TTC549 (cell line): ENCODE measurements around the gene TRAF1.

Experiments
- FAIRE-seq: peaks from 2 replicates; lab custom pipeline; 2012; peaks lifted over from hg19 to GRCh38; lab: Jason Lieb, UNC

TRAF1 gene

DNA sequence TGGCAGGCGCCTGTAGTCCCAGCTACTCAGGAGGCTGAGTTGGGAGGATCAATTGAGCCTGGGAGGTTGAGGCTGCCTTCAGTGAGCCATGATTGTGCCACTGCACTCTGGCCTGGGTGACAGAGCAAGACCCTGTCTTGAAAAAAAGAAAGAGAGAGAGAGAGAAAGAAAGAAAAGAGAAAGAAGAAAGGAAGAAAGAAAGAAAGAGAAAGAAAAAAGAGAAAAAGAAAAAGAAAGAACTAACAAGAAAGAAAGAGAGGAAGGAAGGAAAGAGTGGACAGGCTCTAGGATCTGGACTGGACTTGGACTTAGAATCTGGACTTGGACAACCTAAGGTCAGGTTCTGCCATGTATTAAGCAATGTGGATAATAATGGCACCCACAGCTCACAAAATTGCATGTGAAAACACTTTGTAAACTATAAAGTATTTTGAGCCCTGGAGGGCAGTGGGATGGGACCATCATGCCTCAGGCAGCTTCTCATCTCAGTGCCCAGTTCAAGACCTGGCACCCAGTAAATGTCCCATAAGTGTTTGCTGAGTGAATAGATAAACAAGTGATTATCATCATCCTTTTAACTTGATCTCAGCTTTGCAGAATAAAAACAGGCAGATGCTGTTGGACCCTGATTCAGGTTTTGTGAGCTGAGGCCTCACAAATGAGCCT is 36.9 kb downstream of the TRAF1 start:
- no peak for FAIRE-seq

DNA sequence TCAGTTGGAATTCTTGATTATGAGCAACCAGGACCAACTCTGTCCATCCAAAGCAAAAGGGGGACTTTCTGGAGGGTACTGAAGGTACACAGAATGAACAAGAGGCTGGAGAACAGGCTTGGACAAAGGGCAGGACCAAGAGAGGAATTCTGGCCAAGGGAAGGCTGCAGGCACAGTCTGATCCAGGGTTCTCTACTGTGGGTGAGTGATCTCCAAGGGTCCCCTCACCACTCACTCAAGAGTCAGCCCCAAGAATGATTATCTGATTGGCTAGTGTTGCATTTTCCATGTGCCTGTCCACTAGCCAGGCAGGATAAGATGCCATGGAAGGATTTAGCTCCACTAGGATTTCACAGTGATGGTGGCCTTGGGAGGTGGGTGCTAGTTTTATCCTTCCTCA is 38.0 kb downstream of the TRAF1 start:
- no peak for FAIRE-seq

DNA sequence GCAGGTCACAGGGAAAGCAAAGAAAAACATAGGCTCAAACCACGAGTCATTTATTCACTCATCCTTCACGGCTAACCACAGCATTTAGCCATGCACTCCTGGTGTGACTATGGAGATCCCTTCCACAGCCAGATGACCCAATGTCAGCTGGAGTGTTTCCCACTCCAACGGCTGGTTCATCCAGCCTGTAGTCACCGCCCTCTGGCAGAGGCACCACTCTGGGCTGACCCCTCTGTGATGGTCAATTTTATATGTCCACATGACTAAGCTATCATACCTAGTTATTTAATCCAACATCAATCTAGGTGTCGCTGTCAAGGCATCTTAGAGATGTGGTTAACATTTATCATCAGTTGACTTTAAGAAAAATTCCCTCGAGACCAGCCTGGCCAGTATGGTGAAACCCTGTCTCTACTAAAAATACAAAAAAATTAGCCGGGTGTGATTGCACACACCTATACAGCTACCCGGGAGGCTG is 40.1 kb downstream of the TRAF1 start:
- no peak for FAIRE-seq

GRCh38 chr9:120885958-120886357 is 40.6 kb downstream of the TRAF1 start:
- FAIRE-seq, result no peak

DNA sequence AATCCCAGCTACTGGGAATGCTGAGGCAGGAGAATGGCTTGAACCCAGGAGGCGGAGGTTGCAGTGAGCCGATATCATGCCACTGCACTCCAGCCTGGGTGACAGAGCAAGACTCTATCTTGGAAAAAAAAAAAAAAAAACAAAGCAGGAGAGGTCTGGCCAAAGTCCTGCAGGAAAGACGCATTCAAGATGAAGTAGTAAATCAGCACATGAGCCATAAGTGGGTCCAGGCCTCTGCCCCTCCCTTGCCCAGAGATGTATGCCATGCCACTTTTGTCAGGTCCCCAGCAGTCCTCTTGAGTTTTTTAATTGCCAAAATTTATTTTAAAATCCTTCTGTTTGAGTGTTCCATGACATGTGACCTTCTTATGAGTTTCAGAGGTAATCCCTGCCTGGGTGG is 41.1 kb downstream of the TRAF1 start:
- FAIRE-seq, result no peak

DNA sequence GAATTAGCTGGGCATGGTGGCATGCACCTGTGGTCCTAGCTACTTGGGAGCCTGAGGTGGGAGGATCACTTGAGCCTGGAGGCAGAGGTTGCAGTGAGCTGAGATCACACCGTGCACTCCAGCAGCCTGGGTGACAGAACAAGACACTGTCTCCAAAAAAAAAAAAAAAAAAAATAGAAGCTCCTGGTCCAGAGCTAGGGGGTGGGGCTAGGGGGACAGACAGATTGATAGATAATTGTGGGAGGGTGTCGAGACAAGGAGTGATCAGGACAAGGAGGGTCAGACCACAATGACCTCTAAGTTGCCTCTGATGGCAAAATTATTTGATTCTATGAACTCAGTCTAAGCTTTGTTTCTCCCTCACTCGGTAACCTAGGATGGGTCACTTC is 43.0 kb downstream of the TRAF1 start:
- FAIRE-seq, result no peak

- FAIRE-seq, result no peak
These were observed 43.5 kb downstream of the TRAF1 start for GRCh38 chr9:120882935-120883607.

GRCh38 chr9:120879446-120879845 is 47.1 kb downstream of the TRAF1 start:
- no peak for FAIRE-seq

DNA sequence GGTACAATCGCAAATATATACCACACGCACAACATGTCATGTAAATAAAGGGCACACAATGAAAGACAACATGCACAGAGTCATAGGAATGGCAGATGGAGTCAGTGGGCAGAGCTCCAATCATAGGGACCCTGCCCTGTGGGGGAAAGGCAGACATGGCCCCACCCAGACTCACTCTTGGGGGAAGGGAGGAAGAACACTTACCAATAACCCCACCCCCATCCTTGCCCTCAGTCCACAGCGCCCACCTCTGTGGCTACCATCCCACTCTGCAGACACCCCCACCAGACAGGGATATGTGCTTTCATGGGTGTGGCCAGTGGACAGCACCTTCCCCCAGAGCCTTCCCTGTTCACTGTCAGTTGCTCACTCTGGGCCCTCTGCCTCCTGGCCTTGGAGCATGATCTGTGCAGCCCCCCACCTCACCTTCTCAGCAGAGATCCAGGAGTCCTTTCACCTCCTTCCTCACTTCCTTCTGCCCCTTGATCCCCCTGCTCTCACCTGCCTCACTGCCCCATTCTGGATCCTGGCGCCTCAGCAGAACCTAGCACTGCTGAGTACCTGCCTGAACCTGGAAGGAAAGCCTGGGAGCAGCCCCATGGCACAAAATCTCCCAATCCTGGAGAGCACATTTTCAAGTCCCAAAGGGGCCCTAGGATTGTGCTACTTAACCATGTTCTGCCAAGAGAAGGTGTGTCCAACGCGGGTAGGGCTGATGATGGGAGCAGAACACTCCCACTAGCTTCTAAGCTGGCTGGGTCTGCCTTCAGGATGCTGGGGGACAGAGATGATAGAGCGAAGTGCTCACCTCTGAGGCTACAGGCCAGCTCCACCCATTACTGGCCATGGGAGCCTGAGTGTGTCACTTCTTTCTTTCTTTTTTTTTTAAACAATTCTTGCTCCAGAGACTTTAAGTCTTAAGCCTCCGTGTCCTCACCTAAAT is 48.1 kb downstream of the TRAF1 start:
- no peak for FAIRE-seq

DNA sequence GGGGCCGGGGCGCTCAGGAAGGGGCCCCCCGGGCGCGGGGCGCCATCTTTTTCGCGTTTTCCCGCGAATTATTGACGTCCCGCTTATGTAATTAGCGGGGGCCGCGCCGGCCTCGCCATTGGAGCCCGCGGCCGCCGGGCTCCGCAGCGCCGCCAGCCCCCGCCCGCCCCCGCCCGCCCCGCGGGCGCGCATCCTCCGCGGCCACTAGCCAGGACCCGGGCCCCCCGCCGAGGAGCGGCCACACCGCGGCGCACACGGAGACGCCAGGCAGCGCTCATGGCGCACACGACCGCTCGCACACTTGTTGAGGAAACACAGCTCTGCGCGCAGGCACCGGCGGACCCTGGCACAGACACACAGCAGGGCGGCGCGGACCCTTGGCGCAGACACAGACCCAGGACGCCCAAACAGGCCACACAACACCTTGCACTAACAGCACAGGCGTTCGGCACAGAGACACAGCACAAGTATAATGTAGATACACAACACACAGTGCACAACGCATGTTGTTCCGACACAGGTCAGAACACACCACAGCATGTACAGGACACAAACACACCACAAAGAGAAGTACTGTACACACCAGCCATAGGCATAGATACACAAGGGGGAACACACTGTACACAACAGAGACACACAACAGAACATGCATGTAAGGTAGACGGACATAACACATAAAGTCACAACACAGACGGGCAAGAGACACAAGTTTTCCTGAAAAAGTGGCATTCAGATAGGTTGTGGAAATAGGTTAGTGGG is 49.1 kb downstream of the TRAF1 start:
- FAIRE-seq, result no peak

GRCh38 chr9:120876842-120877240 is 49.8 kb downstream of the TRAF1 start, which contains the start of gene PHF19:
PHF19 (minus strand) TSS chr9:120877188; CDS start chr9:120874741, 2,447 bp downstream.
- no peak for FAIRE-seq

DNA sequence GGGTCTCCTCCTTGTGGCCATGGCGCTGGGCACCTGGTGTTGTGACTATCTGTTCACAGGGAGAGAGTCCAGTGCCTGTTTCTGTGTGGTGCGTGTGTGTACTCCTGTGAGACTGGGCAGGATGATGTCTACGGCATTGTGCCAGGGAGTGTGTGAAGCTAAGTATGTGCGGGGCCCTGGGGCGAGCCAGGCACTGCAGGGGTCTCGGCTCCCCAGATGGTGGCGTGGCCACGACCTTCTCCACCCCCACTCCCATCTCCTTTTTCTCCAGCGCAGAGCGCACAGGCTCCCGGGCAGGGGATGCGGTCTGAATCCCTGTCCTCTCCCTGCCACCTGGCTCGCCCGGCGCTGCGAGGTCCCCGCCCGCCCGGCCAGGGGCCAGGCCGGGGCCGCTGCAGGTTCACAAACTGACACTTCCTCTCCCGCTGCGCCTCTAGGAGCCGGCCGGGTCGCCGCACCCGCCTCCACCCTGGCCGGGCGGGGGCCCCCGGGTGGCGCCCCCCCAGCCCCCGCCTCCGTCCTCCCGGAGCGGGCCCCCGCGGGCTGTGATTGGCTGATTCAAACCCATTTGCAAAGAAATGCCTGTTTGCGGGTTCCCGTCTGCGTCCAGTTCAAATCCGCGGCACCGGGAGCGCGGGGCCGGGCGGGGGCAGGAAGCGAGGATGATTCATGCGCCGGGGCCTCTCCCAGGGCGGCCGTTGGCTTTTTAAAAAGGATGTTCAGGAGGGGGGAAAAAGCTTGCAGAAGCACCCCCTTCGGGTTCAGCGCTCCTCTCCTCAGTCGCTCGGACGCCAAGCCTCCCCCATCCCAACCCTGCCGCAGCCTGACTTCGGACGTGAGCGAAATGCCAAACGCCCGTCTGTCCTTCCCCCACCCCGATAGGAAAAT is 50.4 kb downstream of the TRAF1 start:
- FAIRE-seq, result no peak

DNA sequence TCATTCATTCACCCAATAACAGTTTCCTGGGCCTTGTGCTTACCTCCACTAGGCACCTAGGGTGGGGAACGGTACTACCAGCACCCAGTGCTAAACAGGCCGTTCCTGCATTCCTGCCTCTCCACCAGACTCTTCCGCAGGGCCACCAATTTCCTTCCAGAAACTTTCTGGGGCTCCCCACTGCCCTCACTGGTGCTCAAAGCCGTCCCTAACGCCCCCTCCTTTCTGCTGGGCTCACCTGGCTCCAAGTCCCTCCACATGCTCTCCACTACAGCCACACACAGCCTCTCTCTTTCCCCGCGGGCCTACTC is 51.0 kb downstream of the TRAF1 start:
- no peak for FAIRE-seq

DNA sequence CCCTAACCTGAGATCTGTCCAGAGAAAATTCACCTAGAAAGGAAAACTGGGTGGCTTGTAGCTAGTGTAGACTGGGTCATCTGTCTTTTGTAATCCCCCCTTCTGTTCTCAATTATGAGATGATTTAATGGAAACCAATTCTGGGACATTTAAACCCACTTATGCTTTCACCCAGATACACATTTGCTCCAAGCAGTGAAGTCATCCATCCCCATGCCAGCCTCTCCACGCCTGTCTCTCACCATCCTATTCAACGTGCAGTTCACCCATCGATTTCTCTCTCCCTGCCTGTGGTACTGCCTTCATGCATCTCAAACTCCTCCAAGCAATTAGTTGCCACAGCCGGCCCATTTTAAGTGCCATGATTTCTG is 51.4 kb downstream of the TRAF1 start:
- no peak for FAIRE-seq

DNA sequence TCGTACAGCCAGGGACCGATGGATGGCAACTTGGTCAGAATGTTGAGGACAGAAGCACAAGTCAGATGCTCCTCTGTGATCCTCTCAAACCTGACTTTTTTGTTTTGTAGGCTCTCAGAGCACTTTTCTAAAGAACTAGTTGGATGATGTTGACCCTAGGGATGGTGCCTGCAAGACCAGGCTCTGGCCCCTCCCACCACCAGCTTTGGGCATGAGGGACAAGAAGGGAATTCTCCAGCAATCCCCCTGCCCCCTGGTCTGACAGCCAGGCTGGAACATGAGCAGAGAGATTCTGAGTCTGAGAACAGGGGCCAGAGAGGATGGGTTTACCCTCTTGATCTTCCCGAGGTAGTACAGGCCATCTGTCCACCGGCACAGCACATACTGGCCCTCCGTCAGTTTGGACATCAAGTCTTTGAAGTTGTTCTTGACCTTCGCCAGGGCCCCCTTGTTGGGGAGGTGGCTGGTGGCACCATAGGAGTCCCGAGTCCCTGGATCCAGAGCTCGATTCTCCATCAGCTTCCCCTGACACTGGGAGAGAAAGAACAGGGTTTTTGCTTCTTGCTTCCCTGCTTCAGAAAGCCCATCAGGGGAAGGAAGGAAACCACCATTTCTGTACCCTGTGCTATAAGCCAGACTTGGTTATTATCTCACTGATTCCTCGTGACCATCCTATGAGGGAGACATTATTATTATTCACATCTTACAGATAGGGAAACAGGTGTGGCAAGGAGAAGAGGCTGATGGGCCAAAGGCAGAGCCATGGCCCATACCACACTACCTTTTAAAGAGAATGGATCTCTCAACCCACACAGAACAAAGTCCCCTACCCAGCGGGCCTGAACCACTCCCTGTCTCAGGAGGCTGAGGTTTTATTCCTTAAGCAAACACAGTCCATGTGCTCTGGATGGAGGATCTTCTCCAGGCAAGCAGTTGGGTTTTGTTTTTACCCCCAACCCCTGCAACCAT is 52.1 kb downstream of the TRAF1 start:
- no peak for FAIRE-seq

GRCh38 chr9:120873512-120873911 is 53.1 kb downstream of the TRAF1 start:
- no peak for FAIRE-seq

DNA sequence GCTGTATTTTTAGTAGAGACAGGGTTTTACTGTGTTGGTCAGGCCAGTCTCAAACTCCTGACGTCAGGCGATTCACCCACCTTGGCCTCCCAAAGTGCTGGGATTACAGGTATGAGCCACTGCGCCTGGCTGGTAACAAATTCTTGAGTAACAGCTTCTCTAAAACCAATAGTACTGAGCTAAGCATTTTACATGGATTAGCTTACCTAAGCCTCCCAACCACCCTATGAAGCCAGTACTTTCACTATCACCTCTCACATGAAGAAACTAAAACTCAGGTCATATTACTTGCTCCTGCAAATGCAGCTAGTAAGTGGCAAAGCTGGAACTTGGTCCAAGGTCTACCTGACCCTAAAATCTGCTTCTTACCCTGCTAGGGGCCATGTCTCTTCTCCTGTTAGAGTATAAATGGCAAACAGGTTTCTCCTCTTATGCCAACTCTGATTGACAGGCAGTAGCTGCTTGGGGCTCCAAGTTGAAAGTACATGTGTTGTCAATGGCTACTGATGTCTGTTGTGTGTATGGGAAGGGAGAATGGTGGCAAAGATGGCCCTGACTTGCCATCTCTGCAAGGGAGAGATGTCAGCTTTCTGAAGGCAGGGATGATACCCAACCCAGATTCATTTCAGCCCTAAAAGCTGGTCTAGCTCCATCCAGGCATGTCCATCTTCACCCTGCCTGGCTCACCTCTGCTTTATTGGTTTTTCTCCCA is 53.6 kb downstream of the TRAF1 start:
- no peak for FAIRE-seq

DNA sequence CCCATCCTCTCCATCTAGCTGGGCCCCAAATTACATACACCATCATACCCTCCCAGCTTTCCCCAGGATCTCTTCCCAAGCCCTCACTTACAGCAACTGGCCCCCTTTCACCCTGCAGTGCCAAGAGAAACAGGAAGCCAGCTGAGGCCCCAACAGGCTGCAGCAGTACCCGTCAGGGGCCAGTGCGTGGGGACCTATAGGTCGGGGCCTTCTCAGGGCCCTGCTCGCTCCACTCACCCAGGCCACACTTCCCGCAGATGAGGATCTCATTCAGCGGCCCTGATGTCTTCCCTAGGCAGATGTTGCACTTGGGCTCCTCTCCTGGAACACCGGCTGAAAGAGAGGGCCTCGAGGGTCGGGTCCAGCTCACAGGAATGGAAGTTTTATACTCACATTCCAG is 56.4 kb downstream of the TRAF1 start:
- no peak for FAIRE-seq

GRCh38 chr9:120869726-120870125 is 56.9 kb downstream of the TRAF1 start:
- FAIRE-seq, result no peak

DNA sequence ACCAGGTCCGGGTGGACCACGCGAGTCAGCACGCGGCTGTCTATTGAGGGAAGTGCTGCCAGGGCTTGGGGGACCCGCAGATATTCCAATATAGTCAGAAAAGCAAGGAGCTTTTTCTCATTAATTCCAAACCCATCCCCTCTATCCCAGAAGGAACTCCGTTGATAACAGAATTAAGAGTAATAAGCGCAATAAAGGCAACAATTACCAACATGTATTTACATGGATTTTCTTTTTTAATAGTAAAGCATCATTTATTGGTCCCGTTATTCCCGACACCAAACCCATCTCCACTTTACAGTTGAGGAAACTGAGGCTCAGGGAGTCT is 57.3 kb downstream of the TRAF1 start:
- FAIRE-seq, result no peak
